ENCODE results near the gene KRTAP5-9.
"Not testable (repeated sequence)": the region's sequence is repeated elsewhere in the genome, so short reads cannot be mapped to it uniquely, and the experiment has no call there.

Gene KRTAP5-9

GRCh38 chr11:71534711-71535608, 13.3 kb upstream of the KRTAP5-9 start:
- DNase-seq: not testable (repeated sequence)

- DNase-seq: no peak
These were observed 12.4 kb upstream of the KRTAP5-9 start for GRCh38 chr11:71535825-71536224.

GRCh38 chr11:71537537-71537936, 10.7 kb upstream of the KRTAP5-9 start:
- DNase-seq: no peak

GRCh38 chr11:71537977-71538665, 10.1 kb upstream of the KRTAP5-9 start, which contains the start of gene KRTAP5-8:
KRTAP5-8 (plus strand) TSS chr11:71538025; CDS start chr11:71538056, 31 bp downstream.
- not testable (repeated sequence) for DNase-seq

- DNase-seq: no peak
These were observed 9.6 kb upstream of the KRTAP5-9 start for GRCh38 chr11:71538666-71538990.

DNA sequence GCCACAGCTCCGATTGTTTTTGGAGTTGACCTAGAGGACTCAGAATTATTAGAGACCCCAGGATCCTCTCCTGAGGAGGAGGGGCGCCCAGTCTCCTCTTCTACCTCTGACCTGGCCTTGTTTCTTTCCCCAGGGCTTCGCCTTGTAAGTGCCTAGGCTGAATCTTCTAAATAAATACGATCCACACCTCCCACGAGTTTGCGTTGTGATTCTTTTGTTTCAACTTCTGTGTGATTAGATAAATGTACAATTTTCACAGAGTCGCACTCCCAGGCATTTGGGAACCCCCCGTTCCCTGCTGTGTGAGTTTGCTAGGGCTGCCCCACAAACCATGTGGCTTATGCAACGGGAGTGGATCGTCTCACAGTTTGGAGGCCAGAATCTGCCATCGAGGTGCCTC, 9.2 kb upstream of the KRTAP5-9 start:
- no peak for DNase-seq

DNA sequence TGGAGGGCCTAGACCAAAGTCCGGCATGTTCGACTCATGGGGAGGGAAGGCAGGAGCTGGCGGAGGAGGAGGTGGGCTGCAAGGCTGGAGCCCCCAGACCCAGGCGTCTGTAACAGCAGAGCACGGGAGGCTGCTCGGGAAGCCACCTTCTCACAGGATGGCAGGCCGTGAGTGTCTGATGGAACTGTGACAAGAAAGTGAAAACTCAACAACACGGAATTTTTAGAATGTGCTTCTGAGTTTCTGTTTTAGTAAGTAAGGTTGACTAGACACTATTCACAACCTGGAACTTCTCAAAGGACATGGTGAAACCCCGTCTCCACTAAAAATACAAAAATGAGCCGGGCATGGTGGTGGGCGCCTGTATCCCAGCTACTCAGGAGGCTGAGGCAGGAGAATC, 8.2 kb upstream of the KRTAP5-9 start:
- DNase-seq: not testable (repeated sequence)

- not testable (repeated sequence) for DNase-seq
These were observed 7.5 kb upstream of the KRTAP5-9 start for GRCh38 chr11:71540521-71541304.

GRCh38 chr11:71542382-71542781, 5.8 kb upstream of the KRTAP5-9 start:
- DNase-seq: no peak

GRCh38 chr11:71542879-71543777, 5.1 kb upstream of the KRTAP5-9 start:
- no peak for DNase-seq

DNA sequence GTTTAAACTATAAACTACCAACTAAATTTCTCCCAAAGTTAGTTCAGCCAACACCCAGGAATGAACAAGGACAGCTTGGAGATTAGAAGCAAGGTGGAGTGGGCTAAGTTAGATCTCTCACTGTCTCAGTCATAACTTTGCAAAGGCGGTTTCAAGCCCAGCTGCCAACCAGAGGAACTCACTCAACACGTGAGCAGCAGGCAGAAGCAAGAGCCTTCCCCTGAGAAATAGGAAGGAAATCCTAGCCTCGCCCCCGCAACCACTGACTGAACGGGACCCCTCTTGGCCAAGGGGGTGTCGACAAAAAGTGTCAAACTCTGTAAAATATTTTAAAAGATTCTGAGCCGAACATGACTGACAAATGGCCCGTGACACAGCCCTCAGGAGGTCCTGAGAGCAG, 4.4 kb upstream of the KRTAP5-9 start:
- no peak for DNase-seq

DNA sequence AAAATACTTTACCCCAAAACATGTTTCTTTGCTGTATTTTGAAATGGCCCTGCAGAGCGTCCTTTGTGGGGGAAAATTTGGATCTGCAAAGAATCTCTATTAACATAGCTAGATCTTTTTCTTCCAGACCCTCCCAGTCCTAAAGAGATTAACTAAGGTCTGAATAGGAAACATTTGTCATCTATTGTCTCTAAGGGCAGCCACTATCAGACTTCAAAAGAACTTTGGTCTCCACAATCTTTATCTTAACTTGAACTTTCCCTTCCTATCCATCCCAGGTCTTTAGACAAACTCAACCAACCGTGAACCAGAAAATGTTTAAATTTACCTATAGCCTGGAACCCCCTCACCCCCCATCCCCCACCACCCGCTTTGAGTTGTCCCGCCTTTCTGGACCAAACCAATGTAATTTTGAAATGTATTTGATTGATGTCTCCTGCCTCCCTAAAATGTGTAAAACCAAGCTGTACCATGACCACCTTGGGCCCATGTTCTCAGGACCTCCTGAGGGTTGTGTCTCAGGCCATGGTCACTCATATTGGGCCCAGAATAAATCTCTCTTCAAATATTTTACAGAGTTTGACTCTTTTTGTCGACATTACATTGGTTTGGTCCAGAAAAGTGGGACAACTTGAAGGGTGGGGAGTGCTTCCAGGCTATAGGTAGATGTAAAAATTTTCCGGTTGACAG, 3.5 kb upstream of the KRTAP5-9 start:
- DNase-seq: no peak

- DNase-seq: no peak
These were observed 2.7 kb upstream of the KRTAP5-9 start for GRCh38 chr11:71545405-71545966.

- DNase-seq: no peak
These were observed 514 bp downstream of the KRTAP5-9 start for GRCh38 chr11:71548716-71549151.

DNA sequence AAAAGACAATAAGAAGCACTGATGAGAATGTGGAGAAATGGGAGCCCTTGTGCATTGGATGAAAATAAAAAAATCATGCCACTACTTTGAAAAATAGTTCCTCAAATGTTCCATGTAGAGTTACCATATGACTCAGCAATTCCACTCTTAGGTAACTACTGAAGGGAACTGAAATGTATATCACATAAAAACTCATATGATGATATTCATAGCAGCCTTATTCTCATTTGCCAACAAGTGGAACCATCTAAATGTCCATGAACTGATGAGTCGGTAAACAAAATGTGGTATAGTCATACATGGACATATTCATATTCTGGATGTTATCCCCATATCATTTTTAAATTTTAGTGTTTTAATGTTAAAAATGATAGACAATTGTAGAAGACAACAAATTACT, 3.5 kb downstream of the KRTAP5-9 start:
- no peak for DNase-seq

DNA sequence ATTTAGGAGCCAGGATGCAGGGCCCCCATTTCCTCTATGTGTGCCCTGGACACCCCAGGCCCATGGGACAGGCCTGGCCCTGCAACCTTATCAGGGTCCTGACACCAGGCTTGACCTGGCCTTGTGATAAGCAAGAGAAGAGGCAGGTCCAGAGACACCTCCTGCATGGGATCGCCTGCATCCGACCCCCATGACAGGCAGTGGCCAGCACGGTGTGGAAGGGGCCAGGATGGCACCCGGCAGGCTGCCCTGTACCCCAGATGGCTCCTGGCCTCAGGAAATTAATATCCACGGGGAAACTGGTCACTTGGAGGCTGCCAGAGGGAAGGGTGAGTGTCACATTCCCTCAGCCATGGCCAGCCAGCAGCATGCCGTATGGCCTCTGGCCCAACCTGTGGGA, 6.8 kb downstream of the KRTAP5-9 start:
- DNase-seq: no peak

- no peak for DNase-seq
These were observed 7.3 kb downstream of the KRTAP5-9 start for GRCh38 chr11:71555508-71555907.

GRCh38 chr11:71556018-71556417, 7.8 kb downstream of the KRTAP5-9 start:
- DNase-seq: no peak

DNA sequence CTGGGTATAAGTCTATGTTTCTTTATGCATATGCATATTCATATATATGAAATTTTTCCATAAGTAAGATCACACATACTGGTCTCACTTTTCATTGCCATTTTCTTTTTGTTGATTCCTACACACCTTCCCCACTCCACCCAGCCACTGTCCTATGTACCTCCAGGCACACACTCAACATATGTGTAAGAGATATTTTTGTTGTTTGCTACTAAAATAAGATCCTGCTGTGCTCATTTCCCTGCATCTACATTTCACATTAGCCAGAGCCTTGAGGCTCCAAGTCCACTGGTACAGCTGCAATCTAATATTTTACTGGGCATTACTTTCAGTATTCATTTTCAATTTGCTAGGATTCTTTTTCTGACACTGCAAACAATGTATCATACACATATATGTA, 9.0 kb downstream of the KRTAP5-9 start:
- no peak for DNase-seq

DNA sequence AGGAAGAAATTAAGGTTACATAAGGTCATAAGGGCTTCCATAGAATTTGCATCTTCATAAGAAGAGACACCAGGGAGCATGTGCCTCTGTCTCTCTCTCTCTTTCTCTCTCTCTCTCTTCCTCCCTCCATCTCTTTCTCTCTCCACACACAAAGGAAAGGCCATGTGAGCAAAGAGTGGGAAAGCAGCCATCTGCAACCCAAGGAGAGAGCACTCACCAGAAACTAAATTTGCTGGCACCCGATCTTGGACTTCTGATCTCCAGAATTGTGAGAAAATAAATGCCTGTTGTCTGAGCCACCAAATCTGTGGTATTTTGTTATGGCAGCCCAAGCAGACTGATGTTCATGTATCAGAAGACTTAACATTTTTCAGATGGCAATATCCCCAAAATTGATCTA, 10.8 kb downstream of the KRTAP5-9 start:
- no peak for DNase-seq

DNA sequence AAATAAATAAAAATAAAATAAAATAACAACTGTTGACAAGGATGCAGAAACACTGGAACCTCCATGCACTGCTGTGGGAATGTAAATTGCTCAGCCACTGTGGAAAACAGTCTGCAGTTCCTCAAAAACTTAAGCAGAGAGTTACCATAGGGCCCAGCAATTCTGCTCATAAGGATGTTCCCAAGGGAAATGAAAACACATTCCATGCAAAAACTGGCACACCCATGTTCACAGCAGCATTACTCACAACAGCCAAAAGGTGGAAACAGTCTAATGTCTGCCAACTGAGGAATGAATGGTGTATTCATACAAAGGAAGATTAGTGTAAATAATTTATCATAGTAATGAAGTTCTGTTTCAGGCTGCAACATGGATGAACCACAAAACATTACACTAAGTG, 13.9 kb downstream of the KRTAP5-9 start:
- DNase-seq: no peak
